ENCODE results near the gene SSR1.

GRCh38 chr6:7316658-7317533, 3.9 kb upstream of the SSR1 start:
- TF ChIP-seq CTCF (IDR thresholded peaks at IDR 0.05; ENCODE audit: insufficient read depth, low read length, poor library complexity, severe bottlenecking) (no peak), EZH2phosphoT487 (conservative IDR thresholded peaks at IDR 0.05; ENCODE audit: low read length) (no peak)

All from SU-DHL-6 (cell line).